Activated CD4-positive, alpha-beta T cell treated with anti-CD3 and anti-CD28 coated beads for 48 hours (primary cell): ENCODE results near the gene RS1.

Source experiments
- DNase-seq: peaks from one replicate; pipeline ENCODE4 v3.0.0-alpha.2; 2020

RS1 gene

DNA sequence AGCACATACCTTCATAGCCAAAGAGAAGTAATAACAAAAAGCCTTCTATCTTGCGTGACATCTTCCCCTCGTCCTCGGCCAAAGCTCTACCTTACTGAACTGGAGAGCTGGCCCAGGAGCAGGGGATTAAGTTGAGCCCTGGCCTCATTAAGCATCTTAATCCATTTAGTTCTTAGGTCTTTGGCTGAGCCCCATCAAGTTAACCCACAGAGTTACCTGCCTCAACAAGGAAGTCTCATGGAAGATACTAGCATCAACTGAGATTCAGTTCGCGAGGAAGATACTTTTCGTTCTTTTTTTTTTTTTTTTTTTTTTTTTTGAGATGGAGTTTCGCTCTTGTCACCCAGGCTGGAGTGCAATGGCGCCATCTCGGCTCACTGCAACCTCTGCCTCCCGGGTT lies at the start of gene RS1:
TSS of gene RS1 (minus strand) at position 101 of the 400 bp plus-strand sequence. CDS start at position 61, 40 bp downstream.
- no peak for DNase-seq

DNA sequence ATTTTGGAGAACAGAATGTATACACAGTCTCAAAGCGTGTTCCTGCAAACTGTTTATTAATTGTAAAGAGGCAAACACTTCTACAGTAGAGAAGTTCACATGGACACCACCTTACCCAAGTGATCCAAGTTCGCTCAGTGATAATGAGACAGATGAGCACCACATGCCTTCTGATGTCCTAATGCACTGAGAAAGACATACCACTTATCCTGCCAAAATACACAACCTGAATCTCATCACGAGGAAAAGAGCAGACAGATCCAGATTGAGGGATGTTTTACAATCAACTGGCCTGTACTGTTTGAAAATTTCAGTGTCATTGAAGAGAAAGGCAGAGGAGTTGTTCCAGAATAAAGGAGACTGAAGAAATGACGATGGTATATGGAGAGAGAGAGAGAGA lies 47.9 kb upstream of the RS1 start:
- DNase-seq = no peak

DNA sequence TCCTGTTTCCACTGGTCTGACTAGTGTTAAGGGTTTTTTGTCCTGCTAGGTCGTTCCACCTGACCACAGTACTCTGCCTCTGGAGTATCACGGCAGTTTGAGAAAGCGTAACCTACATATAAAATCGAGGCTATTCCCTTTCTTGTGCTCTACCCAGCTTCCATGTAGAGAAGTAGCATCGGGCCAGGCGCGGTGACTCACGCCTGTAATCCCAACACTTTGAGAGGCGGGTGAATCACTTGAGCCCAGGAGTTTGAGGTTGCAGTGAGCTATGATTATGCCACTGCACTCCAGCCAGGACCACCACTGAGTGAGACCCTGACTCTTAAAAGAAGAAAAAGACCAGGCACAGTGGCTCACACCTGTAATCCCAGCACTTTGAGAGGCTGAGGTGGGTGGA lies 43.0 kb upstream of the RS1 start:
- no peak for DNase-seq

GRCh38 chrX:18709833-18710232 lies 37.9 kb upstream of the RS1 start:
- DNase-seq = no peak

- DNase-seq = no peak
Observed at GRCh38 chrX:18707426-18708049, 35.6 kb upstream of the RS1 start, which contains the start of gene PPEF1. PPEF1 (plus strand) TSS chrX:18707645; CDS start chrX:18707781, 136 bp downstream.

- DNase-seq = no peak
Observed at GRCh38 chrX:18702362-18703195, 30.7 kb upstream of the RS1 start.

GRCh38 chrX:18701621-18702361 lies 29.9 kb upstream of the RS1 start:
- DNase-seq = no peak

DNA sequence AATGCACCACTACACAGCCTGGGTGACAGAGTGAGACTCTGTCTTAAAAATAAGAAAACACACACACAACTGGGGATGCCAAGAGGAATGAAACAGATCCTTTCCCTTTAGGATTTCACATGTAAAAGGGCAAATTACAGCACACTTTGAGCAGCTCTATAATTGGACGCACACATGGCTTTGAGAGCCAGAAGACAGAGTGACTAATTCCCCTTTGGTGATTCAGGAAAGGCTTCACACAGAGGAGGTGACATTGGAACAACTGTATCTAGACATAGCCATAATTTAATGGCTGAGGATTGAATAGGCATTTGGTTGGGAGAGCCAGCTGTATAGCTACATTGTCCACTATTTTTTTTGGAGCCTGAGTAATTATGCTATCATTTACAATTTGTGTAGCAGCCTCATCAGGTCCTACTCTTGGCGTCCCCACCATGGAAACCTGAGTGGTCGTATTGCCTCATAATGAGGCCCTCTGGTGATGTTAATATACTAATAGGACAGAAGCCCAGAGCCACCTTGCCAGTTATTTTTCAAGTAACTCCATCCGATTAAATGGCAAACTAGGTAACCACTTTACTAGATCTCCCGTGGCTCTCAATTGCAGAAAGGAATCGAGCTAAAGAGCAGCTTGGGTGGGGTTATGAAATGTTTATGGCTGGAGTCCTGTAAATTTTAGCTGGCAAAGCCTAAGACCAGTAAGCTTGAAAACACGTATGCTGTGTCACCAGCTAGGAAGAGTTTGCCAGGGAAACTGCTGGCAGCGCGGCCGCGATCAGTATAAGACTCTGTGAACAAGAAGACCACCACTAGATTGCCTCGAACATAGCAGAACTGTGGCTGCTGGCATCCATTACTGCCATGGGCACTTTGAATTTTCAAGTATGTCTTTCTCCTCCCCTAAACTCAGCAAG lies 27.1 kb upstream of the RS1 start:
- DNase-seq = no peak

- DNase-seq = no peak
Observed at GRCh38 chrX:18696653-18697052, 24.7 kb upstream of the RS1 start.

DNA sequence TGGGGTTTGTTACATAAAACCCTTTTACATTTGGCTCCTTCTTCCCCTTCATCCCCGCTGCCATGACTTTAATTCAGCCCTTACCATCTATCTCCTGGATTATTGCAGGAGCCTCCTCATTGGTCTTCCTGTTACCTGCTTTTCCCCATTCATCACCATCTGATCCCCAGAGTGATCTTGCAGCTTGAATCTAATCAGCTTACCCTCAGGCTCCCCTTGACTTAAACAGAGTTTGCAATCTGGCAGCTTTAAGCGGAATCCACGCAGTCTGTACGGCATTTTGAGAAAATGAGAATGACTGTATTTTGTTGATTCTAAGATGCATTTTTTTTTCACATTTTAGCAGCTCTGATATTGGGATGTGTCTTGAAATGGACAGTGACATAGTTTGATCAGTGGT lies 20.6 kb upstream of the RS1 start:
- no peak for DNase-seq

GRCh38 chrX:18691431-18691830 lies 19.5 kb upstream of the RS1 start:
- no peak for DNase-seq

DNA sequence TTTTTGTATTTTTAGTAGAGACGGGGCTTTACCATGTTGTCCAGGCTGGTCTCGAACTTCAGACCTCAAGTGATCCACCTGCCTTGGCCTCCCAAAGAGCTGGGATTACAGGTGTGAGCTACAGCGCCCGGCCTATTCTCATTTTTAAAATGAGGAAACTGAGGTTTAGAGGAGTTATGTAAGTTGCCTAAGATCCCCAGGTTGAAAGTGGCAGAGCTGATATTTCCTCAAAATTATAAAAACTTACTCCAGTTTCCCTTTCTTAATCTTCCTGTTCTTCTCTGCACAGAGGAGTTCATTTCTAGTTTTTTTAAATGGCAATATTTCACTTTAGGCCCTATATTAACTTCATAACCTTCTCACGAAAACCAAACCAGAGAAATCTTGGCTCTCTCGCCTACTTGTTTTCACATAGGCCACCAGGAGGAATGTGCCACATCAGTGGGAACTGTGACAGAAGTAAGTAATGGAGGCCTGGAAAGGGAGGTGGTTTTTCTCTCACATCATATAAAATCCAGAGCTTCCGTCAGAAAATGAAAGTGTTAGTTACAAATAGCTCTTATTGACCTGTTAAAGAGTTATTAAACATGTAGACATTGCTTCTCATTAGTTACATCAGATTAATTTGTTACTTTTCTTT lies 16.1 kb upstream of the RS1 start:
- no peak for DNase-seq

GRCh38 chrX:18682979-18683387 lies 11.1 kb upstream of the RS1 start:
- DNase-seq = no peak

DNA sequence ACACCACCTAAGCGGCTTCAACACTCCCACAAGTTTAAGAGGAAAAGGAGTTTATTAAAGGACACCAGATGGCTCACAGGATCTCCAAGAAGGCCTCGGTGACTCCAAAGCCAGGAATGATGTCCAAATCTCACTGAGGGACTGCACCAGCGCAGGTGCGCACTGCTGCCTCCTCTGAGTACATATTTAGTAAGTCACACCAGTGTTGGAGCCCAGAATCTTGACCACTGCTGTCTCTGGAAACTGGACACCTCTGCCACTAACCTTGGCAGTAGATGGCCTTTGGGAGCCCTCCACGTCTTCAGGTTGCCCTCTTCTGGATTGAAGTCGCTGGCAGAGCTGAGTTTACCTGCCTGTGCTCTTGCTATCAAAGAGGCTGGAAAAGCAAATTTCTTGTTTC lies 10.1 kb upstream of the RS1 start:
- DNase-seq = no peak

DNA sequence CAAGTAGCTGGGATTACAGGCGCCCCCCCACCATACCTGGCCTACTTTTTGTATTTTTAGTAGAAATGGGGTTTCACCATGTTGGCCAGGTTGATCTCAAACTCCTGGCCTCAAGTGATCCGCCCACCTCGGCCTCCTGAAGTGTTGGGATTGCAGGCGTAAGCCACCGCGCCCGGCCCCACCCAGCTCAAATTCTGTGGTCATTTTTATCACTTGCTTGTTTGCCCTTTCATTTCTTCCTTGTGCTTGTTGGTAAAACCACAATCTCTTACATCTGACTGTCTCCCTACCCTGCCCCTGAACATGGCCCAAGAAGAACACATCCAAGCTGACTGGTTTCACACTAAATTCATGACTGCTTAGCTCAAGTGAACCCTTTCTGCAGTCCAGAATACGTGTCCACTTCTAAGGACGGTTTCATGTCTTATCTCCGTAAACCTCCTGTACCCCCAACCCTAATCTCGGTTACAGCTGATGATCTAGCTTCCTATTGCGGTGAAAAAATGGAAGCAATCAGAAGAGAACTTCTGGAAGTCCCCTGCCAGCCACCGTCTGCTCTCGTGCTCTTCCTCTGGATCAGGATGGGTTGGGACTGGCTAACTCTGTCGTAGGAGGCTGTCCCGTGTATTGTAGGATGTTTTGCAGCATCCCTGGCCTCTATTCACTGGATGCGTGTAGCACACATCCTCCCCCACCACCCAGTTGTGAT lies 5.4 kb upstream of the RS1 start:
- no peak for DNase-seq

GRCh38 chrX:18676470-18676869 lies 4.6 kb upstream of the RS1 start:
- no peak for DNase-seq

GRCh38 chrX:18676050-18676449 lies 4.1 kb upstream of the RS1 start:
- no peak for DNase-seq

- peak; percentile 77 for DNase-seq
Observed at GRCh38 chrX:18674788-18675735, 3.2 kb upstream of the RS1 start.

DNA sequence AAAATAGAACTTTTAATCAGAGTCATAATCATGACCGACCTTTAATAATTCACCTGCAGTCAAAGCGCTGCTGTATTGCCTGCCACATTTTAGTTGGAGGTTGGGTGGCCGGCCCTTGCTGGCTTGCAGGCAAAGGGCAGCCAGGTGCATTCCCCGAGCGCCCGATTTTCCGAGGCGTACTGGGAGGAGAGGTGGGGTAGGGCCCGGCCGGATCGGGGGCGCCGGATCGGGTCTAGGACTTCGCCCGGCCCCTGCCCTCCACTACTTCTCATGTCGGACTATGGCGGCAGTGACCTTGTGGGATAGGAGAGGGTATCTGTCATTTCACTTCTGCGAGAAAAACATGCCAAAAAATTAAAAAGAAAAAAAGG lies 2.5 kb upstream of the RS1 start:
- DNase-seq = peak; percentile 22
